Astrocyte of the spinal cord (primary cell): ENCODE data around the gene SMAD5.

ENCODE experiments used
- DNase-seq: peaks from one replicate; pipeline ENCODE4 v3.0.0; 2011; ENCODE audit warnings: low read depth, low spot score
- H3K4me3 ChIP-seq: 2 replicates; pipeline ENCODE4 v1.5.1; 2011; ENCODE audit warnings: low read depth, mild to moderate bottlenecking, low read length, moderate library complexity
- CTCF ChIP-seq: IDR thresholded peaks from 2 replicates; pipeline ENCODE4 v1.5.1; 2012; ENCODE audit warnings: low read depth, mild to moderate bottlenecking, low read length, inconsistent platforms
- in situ Hi-C: cut with HindIII; loops from 2 replicates; pipeline ENCODE4 v1.10.0; 2017; ENCODE audit warnings: low sequenced_read_pairs

SMAD5 gene

GRCh38 chr5:136182618-136183017 is 50.0 kb downstream of the SMAD5 start:
- no peak for TF ChIP-seq CTCF
- in situ Hi-C loops = no loop called here
- H3K4me3 ChIP-seq = no peak overlapping the region
- DNase-seq = no peak

DNA sequence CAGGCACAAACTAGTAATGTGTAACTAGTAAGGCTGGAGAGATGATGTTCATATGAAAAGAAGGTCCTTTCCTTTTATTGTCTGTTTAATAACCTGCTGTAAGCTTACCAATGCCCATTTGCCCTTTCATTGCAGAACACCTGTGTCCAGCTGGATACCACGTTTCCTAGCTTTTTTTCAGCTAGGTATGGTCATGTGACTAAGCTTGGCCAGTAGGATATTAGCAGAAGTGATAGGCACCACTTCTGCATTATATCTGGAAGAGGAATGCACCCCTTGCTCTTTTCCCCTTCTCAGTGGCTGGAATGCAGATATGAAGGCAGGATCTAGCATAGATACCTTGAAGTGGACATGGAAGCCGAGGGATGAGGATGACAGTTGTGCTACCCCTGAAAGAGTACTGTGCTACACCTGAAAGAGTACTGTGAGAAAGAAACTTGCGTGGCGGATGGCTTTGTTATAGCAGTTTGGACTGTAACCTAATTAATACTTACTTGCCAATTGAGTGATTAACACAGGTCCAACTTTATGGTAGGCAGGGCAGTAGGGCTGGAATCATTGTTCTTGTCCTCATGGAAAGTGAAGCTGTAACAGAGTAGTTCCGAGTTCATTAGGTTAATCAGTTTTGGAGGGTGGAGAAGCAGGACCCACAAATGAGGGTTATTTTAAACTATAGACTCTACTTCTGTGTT is 53.5 kb downstream of the SMAD5 start:
- H3K4me3 ChIP-seq = no peak overlapping the region
- no peak for DNase-seq
- no peak for TF ChIP-seq CTCF
- in situ Hi-C loops = no loop called here

- no peak for TF ChIP-seq CTCF
- in situ Hi-C loops = no loop called here
- no peak overlapping the region for H3K4me3 ChIP-seq
- no peak for DNase-seq
These were observed 54.2 kb downstream of the SMAD5 start for GRCh38 chr5:136186796-136187195.

- no peak for TF ChIP-seq CTCF
- no peak overlapping the region for H3K4me3 ChIP-seq
- no peak for DNase-seq
- in situ Hi-C loops = no loop called here
These were observed 56.2 kb downstream of the SMAD5 start for GRCh38 chr5:136188859-136189258.

- H3K4me3 ChIP-seq = no peak overlapping the region
- no peak for DNase-seq
- TF ChIP-seq CTCF = no peak
- in situ Hi-C loops = no loop called here
These were observed 57.6 kb downstream of the SMAD5 start for GRCh38 chr5:136190091-136190720.

DNA sequence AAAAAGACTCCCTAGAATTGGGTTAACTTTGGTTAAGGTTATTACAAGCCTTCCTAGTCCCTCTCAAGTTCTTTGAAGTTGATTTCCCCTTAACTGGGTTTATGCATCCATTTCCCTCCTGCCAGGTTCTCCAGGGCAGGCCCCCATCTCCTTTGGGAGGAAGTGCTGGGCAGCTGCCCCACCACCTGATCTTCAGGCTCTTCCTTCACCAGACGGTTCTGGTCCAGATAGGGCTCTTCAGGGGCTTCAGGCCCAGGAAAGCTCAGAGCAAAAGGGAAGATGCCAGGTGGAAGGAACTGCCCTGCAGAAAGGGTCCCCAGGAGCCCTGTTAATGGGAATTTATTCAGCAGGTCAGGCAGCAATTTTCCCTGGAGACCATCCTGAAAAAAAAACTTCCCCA is 58.3 kb downstream of the SMAD5 start:
- in situ Hi-C loops = no loop called here

More for the DNA sequence above, 58.3 kb downstream of the SMAD5 start:
- no peak overlapping the region for H3K4me3 ChIP-seq
- no peak for DNase-seq
- no peak for TF ChIP-seq CTCF
